Activated T-cell treated with anti-CD3 and anti-CD28 coated beads for 24 hours (primary cell): ENCODE data around the gene MTHFD1L.
"Not testable (repeated sequence)": the region's sequence is repeated elsewhere in the genome, so short reads cannot be mapped to it uniquely, and the experiment has no call there.

ENCODE experiments used
- DNase-seq: peaks from one replicate; pipeline ENCODE4 v3.0.0-alpha.2; 2020; ENCODE audit warnings: low read depth

Gene MTHFD1L

GRCh38 chr6:150865406-150866146, at the start of gene MTHFD1L:
MTHFD1L (plus strand) TSS chr6:150865702; CDS start chr6:150865823, 121 bp downstream.
- peak; percentile 76 for DNase-seq

GRCh38 chr6:150816554-150816953, 48.9 kb upstream of the MTHFD1L start:
- not testable (repeated sequence) for DNase-seq

GRCh38 chr6:150822932-150823331, 42.6 kb upstream of the MTHFD1L start:
- no peak for DNase-seq

GRCh38 chr6:150826788-150827187, 38.7 kb upstream of the MTHFD1L start:
- no peak for DNase-seq

- not testable (repeated sequence) for DNase-seq
Observed at GRCh38 chr6:150828107-150828506, 37.4 kb upstream of the MTHFD1L start.

- DNase-seq = no peak
Observed at GRCh38 chr6:150830439-150831165, 34.9 kb upstream of the MTHFD1L start.

GRCh38 chr6:150831577-150831976, 33.9 kb upstream of the MTHFD1L start:
- DNase-seq = no peak

- no peak for DNase-seq
Observed at GRCh38 chr6:150835620-150836019, 29.9 kb upstream of the MTHFD1L start.

- no peak for DNase-seq
Observed at GRCh38 chr6:150840185-150840584, 25.3 kb upstream of the MTHFD1L start.

- no peak for DNase-seq
Observed at GRCh38 chr6:150841189-150841588, 24.3 kb upstream of the MTHFD1L start.

GRCh38 chr6:150841697-150842096, 23.8 kb upstream of the MTHFD1L start:
- no peak for DNase-seq

GRCh38 chr6:150844371-150844770, 21.1 kb upstream of the MTHFD1L start:
- no peak for DNase-seq

- no peak for DNase-seq
Observed at GRCh38 chr6:150846641-150847040, 18.9 kb upstream of the MTHFD1L start.

GRCh38 chr6:150848400-150848799, 17.1 kb upstream of the MTHFD1L start:
- DNase-seq = no peak

- not testable (repeated sequence) for DNase-seq
Observed at GRCh38 chr6:150854392-150854791, 11.1 kb upstream of the MTHFD1L start.

GRCh38 chr6:150855171-150855570, 10.3 kb upstream of the MTHFD1L start:
- DNase-seq = not testable (repeated sequence)

- DNase-seq = no peak
Observed at GRCh38 chr6:150857062-150857944, 8.2 kb upstream of the MTHFD1L start.

GRCh38 chr6:150857945-150858308, 7.6 kb upstream of the MTHFD1L start:
- no peak for DNase-seq

GRCh38 chr6:150861448-150862168, 3.9 kb upstream of the MTHFD1L start:
- DNase-seq = not testable (repeated sequence)

- no peak for DNase-seq
Observed at GRCh38 chr6:150863213-150863928, 2.1 kb upstream of the MTHFD1L start.

- DNase-seq = no peak
Observed at GRCh38 chr6:150865043-150865405, 478 bp upstream of the MTHFD1L start.
